ENCODE results near the gene B3GLCT.

B3GLCT gene

DNA sequence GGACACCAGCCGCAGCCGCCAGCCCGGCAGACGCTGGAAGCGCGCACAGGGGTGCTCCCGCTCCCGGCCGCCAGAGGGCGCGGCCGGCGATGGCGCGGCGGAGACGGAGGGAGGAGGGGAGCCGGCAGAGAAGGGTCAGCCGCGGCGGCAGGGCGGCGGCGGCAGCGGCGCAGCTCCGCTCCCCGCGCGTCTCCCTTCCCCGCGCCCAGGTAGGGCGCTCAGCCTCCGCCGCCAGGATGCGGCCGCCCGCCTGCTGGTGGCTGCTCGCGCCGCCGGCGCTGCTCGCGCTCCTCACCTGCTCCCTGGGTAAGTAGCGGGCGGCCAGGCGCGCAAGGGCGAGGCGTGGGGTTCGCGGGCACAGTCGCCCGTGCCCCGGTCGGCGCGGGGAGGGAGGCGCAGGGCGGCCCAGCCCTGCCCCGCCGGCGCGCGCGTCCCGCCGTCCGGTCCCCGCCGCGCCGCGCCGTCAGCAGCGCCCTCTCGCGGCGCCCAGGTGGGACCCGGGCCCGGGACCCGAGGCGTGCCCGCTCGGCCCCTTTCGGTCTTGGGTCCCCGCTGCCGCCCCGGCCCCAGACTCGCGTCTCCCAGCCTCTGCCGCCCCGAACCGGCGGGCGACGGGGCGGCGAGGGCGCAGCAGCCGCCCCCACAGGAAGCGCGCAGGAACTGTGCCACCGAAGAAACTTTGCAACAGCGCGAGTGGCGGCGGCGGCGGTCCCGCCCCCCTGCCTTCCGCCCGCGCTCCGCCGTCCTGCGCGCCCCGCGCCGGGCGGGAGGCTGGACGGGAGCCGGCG lies at the start of gene B3GLCT:
TSS of gene B3GLCT (plus strand) at position 127 of the 788 bp plus-strand sequence. CDS start at position 237, 110 bp downstream.
- no peaks in the 10 kb centered on the region for H3K27me3 Mint-ChIP-seq
- no peaks in the 10 kb centered on the region for H3K36me3 Mint-ChIP-seq (ENCODE audit: low read depth)
- H3K4me3 Mint-ChIP-seq = peak within 1 kb of the TSS; percentile 79
- no peaks in the 10 kb centered on the region for H3K9me3 Mint-ChIP-seq
- H3K27ac Mint-ChIP-seq = peak within 1 kb of the TSS; percentile 75
- peaks cover 43% of the 10 kb centered on the region for H3K4me1 Mint-ChIP-seq (ENCODE audit: low read depth)

DNA sequence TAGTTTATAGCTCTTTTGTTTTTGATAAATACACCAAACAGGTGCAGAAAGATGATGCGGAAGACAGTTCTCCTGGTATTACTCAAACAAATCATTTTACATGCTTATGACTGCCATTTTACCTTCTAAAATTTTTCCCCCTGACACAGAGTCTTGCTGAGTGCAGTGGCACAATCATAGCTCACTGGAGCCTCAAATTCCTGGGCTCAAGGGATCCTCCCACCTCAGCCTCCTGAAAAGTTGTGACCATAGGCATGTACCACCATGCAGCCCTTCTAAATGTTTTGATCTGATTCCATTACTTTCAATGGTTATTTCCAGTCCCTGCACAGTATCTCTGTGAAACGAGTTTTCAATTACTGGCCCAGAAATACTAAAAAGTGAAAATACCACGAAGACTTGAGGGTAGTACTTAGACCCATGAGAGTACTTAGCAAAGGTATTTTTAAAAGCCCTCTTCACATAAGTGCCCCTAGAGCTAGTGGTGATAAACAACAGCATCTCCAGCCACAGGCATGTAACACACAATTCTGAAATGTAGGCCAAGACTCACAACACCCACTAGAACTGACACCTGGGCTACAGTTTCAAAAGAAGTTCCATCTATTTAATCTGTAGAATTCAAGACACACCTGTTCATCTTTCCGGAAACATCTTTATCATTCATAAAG lies 49.3 kb upstream of the B3GLCT start:
- H3K36me3 Mint-ChIP-seq (ENCODE audit: low read depth) = peaks cover 93% of the 10 kb centered on the region
- H3K27ac Mint-ChIP-seq = peak overlapping the region; percentile 54
- no peak overlapping the region for H3K4me3 Mint-ChIP-seq
- H3K4me1 Mint-ChIP-seq (ENCODE audit: low read depth) = peaks cover 33% of the 10 kb centered on the region
- no peaks in the 10 kb centered on the region for H3K27me3 Mint-ChIP-seq
- no peaks in the 10 kb centered on the region for H3K9me3 Mint-ChIP-seq

- no peaks in the 10 kb centered on the region for H3K27me3 Mint-ChIP-seq
- H3K36me3 Mint-ChIP-seq (ENCODE audit: low read depth) = peaks cover 88% of the 10 kb centered on the region
- no peak overlapping the region for H3K27ac Mint-ChIP-seq
- no peak overlapping the region for H3K4me3 Mint-ChIP-seq
- peaks cover 27% of the 10 kb centered on the region for H3K4me1 Mint-ChIP-seq (ENCODE audit: low read depth)
- no peaks in the 10 kb centered on the region for H3K9me3 Mint-ChIP-seq
Measured at GRCh38 chr13:31151837-31152236, 47.9 kb upstream of the B3GLCT start.

GRCh38 chr13:31154939-31155338 lies 44.8 kb upstream of the B3GLCT start:
- H3K27me3 Mint-ChIP-seq = no peaks in the 10 kb centered on the region
- no peak overlapping the region for H3K27ac Mint-ChIP-seq
- H3K4me3 Mint-ChIP-seq = no peak overlapping the region
- peaks cover 48% of the 10 kb centered on the region for H3K4me1 Mint-ChIP-seq (ENCODE audit: low read depth)
- no peaks in the 10 kb centered on the region for H3K9me3 Mint-ChIP-seq
- H3K36me3 Mint-ChIP-seq (ENCODE audit: low read depth) = peaks cover 89% of the 10 kb centered on the region

- Mint-ChIP-seq H3K4me3 (peak overlapping the region; percentile 91), H3K9me3 (no peaks in the 10 kb centered on the region), H3K27ac (peak overlapping the region; percentile 98), H3K4me1 (ENCODE audit: low read depth) (peaks cover 59% of the 10 kb centered on the region), H3K36me3 (ENCODE audit: low read depth) (peaks cover 59% of the 10 kb centered on the region), H3K27me3 (no peaks in the 10 kb centered on the region)
Measured at GRCh38 chr13:31159306-31159705, 40.5 kb upstream of the B3GLCT start.

DNA sequence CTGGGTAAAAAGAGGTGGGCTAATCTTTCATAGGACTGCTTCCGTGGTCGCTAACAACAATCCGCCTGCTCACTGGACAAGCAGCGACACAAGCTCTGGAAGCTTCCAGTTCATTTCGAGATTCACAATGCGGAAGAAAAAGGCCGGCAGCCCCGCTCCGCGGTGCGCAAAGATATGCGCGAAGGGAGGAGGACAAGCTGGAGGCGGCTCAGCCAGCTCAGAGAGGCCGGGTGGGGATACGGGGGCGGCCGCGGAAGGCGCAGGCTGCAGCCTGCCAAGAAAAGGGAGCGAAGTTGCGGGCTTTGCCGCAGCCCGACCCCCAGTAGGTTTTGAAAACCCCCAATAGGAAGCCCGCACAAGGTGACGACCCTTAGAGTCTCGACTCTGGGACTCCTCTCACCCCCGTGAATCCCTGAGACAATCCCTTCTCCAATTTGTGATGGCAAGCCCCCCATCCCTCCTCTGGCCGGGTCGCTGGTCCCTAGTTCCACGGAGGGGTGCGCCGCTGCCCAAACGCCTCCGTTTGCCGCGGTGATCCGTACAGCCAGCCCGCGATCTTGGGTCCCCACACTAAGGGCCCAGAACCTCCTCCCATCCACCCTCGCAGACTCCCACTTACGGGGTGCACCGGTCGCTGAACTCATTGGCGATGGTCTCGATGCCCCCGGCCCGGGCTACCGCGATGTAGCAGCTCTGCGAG lies 38.8 kb upstream of the B3GLCT start:
- Mint-ChIP-seq H3K36me3 (ENCODE audit: low read depth) (peaks cover 45% of the 10 kb centered on the region), H3K9me3 (no peaks in the 10 kb centered on the region), H3K27me3 (no peaks in the 10 kb centered on the region), H3K4me3 (peak overlapping the region; percentile 91), H3K4me1 (ENCODE audit: low read depth) (peaks cover 51% of the 10 kb centered on the region), H3K27ac (peak overlapping the region; percentile 98)

- H3K36me3 Mint-ChIP-seq (ENCODE audit: low read depth) = peaks cover 42% of the 10 kb centered on the region
- peak within 1 kb of the TSS; percentile 98 for H3K27ac Mint-ChIP-seq
- H3K4me1 Mint-ChIP-seq (ENCODE audit: low read depth) = peaks cover 51% of the 10 kb centered on the region
- peak within 1 kb of the TSS; percentile 91 for H3K4me3 Mint-ChIP-seq
- H3K9me3 Mint-ChIP-seq = no peaks in the 10 kb centered on the region
- H3K27me3 Mint-ChIP-seq = no peaks in the 10 kb centered on the region
Measured at GRCh38 chr13:31161557-31162150, 38.1 kb upstream of the B3GLCT start, which contains the start of gene HSPH1. TSS of gene HSPH1 (minus strand) at chr13:31161904. CDS start at chr13:31161582, 322 bp downstream.

DNA sequence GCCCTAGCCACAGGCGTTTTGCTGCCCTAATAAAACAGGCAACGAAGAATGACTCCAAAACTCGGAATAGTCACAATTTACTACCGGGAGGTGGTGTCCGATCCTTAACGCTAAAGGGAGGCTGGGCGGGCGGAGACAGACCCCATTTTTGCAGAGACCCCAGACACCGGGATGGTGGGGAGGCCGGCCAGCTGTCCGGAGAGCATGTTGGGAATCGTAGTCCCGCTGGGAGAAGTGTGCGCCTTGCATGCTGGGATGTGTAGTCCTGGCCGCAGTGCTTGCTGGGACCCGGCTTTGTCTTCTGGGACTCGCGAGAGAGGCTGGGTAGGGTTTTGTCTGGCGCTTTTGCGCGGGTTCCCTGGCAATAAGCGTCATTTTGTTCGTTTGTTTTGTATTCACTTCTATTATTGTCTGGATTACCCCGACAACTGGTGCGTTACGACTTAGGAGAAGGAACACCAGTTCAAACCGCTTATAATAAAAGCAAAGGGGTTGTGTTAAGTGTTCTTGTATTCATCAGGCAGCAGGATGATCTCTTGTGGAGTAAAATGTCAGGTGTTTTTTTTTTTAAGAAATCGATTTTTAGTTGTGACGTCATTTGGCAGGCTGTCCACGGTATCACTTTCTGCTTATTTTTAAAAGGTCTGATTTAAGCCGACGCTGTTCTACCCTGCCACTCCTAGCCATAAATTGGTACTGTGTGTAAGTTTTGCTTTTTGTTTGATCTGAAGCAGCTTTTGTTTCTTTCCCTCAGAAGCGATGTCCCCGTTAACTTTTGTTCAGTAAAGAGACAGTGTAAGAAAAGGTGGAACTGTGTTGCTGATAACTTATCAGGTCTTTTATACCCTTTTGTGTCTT lies 37.4 kb upstream of the B3GLCT start:
- peaks cover 48% of the 10 kb centered on the region for H3K4me1 Mint-ChIP-seq (ENCODE audit: low read depth)
- peak overlapping the region; percentile 91 for H3K4me3 Mint-ChIP-seq
- H3K27ac Mint-ChIP-seq = peak overlapping the region; percentile 98
- H3K27me3 Mint-ChIP-seq = no peaks in the 10 kb centered on the region
- peaks cover 35% of the 10 kb centered on the region for H3K36me3 Mint-ChIP-seq (ENCODE audit: low read depth)
- no peaks in the 10 kb centered on the region for H3K9me3 Mint-ChIP-seq

- no peaks in the 10 kb centered on the region for H3K27me3 Mint-ChIP-seq
- no peak overlapping the region for H3K4me3 Mint-ChIP-seq
- H3K36me3 Mint-ChIP-seq (ENCODE audit: low read depth) = no peaks in the 10 kb centered on the region
- H3K4me1 Mint-ChIP-seq (ENCODE audit: low read depth) = peaks cover 21% of the 10 kb centered on the region
- no peak overlapping the region for H3K27ac Mint-ChIP-seq
- H3K9me3 Mint-ChIP-seq = no peaks in the 10 kb centered on the region
Measured at GRCh38 chr13:31166591-31166990, 33.2 kb upstream of the B3GLCT start.

DNA sequence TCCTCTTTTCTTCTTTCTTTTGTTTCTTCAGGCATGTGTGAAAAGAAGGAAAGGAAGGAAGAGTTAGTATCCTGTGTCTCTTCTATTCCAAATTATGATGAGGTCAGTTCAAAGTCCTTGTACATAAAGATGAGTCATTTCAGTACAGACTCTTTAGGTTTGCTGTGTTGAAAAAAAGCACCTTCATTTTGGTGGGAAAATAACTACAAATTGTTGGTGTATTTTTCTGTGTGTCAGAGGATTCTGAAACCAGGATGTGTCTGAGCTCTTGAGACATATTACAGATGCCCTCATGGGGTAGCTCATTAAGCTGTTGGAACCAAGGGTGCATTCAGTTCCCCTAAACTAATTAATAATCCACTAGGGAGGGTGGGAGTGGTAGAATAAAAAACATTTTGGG lies 32.3 kb upstream of the B3GLCT start:
- H3K9me3 Mint-ChIP-seq = no peaks in the 10 kb centered on the region
- H3K27ac Mint-ChIP-seq = no peak overlapping the region
- H3K27me3 Mint-ChIP-seq = peaks cover 2% of the 10 kb centered on the region
- no peak overlapping the region for H3K4me3 Mint-ChIP-seq
- no peaks in the 10 kb centered on the region for H3K36me3 Mint-ChIP-seq (ENCODE audit: low read depth)
- H3K4me1 Mint-ChIP-seq (ENCODE audit: low read depth) = peaks cover 17% of the 10 kb centered on the region

DNA sequence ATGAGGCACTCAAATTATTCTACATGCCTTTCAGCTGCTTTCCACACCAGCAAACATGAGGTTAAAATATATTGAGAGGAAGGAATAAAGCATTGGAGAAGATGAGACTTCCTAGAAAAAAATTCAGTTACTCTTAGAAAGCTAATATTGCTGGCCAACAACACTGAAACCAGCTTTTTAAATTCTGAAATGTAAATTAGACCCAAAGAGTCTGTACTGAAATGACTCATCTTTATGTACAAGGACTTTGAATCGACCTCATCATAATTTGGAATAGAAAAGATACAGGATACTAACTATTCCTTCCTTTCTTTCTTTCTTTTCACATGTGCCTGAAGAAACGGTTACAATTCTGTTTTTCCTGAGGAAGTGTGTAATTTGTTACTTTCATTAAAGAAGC lies 31.6 kb upstream of the B3GLCT start:
- no peaks in the 10 kb centered on the region for H3K36me3 Mint-ChIP-seq (ENCODE audit: low read depth)
- no peak overlapping the region for H3K4me3 Mint-ChIP-seq
- no peaks in the 10 kb centered on the region for H3K9me3 Mint-ChIP-seq
- no peak overlapping the region for H3K27ac Mint-ChIP-seq
- peaks cover 5% of the 10 kb centered on the region for H3K27me3 Mint-ChIP-seq
- H3K4me1 Mint-ChIP-seq (ENCODE audit: low read depth) = peaks cover 11% of the 10 kb centered on the region

DNA sequence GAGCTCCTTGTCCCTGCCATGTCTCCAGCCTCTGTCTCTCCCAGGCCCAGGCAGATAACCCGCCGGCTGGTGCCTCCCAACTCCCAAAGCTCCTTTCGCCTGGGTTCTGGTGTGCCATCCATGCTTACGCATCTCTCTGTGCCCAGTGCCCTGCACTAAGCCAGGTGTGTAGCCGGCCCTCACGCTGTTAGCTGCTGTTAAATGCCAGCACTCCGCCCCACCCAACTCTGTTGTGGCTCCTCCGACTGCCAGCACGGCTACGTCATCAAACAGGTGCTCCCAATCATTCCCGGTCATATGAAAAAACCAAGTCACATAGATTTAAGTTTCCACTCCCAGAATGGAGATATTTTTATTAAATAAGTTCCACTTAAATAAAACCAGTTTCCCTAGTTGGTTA lies 31.0 kb upstream of the B3GLCT start:
- Mint-ChIP-seq H3K4me3 (no peak overlapping the region), H3K4me1 (ENCODE audit: low read depth) (peaks cover 5% of the 10 kb centered on the region), H3K9me3 (no peaks in the 10 kb centered on the region), H3K36me3 (ENCODE audit: low read depth) (no peaks in the 10 kb centered on the region), H3K27me3 (peaks cover 8% of the 10 kb centered on the region), H3K27ac (no peak overlapping the region)

GRCh38 chr13:31172001-31172400 lies 27.8 kb upstream of the B3GLCT start:
- Mint-ChIP-seq H3K36me3 (ENCODE audit: low read depth) (no peaks in the 10 kb centered on the region), H3K27me3 (peaks cover 8% of the 10 kb centered on the region), H3K4me1 (ENCODE audit: low read depth) (peaks cover 4% of the 10 kb centered on the region), H3K27ac (no peak overlapping the region), H3K4me3 (no peak overlapping the region), H3K9me3 (no peaks in the 10 kb centered on the region)

GRCh38 chr13:31172535-31172934 lies 27.2 kb upstream of the B3GLCT start:
- H3K4me1 Mint-ChIP-seq (ENCODE audit: low read depth) = peaks cover 4% of the 10 kb centered on the region
- H3K9me3 Mint-ChIP-seq = no peaks in the 10 kb centered on the region
- no peaks in the 10 kb centered on the region for H3K36me3 Mint-ChIP-seq (ENCODE audit: low read depth)
- no peak overlapping the region for H3K27ac Mint-ChIP-seq
- peaks cover 8% of the 10 kb centered on the region for H3K27me3 Mint-ChIP-seq
- H3K4me3 Mint-ChIP-seq = no peak overlapping the region

All from stimulated activated naive CD8-positive, alpha-beta T cell treated with anti-CD3 and anti-CD28 coated beads, Interleukin-15, Interleukin-2, amounts not matched to agents 100 ng/mL and 50 ng/mL, for 24 hours (primary cell).